Measurements from ENCODE around the gene PCK1.

The PCK1 gene

DNA sequence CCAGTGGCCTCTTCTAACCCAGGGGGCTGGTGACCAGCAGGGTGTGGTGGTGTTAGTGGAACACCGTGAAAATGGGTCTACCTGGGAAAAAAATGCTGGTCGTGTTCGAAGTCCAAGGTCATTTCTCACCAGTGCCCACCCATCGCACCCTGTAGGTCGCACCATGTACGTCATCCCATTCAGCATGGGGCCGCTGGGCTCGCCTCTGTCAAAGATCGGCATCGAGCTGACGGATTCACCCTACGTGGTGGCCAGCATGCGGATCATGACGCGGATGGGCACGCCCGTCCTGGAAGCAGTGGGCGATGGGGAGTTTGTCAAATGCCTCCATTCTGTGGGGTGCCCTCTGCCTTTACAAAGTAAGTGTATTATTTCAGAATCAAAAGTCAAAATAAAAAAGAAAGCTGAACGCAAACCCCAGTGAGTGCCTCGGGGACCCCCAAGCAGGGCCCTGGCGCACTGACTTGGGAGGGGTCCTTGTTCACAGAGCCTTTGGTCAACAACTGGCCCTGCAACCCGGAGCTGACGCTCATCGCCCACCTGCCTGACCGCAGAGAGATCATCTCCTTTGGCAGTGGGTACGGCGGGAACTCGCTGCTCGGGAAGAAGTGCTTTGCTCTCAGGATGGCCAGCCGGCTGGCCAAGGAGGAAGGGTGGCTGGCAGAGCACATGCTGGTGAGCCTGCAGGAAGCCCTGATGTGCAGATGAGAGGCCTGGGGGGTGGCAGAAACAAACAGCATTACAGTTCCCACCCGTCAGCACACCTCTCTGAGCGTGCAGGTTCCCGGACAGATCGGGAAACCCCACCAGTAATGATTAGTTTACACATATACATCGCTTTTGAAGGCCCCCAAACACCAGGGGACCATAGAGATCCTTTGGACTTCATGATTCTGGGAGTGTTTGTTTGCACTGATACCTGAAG, 1.9 kb downstream of the PCK1 start:
- Histone ChIP-seq H3K36me3 (ENCODE audit: control insufficient read depth, insufficient read depth, low read length) (no peaks in the 10 kb centered on the region), H3K27ac (ENCODE audit: low read depth, low read length, severe bottlenecking) (no peak overlapping the region), H3K4me3 (ENCODE audit: extremely low read depth, insufficient read depth, low read length, poor library complexity, severe bottlenecking) (no peak overlapping the region), H3K9me3 (ENCODE audit: control insufficient read depth, low read length) (no peaks in the 10 kb centered on the region), H3K4me1 (ENCODE audit: control insufficient read depth, insufficient read depth, low read length, poor library complexity, severe bottlenecking) (no peaks in the 10 kb centered on the region)
- WGBS, 2 experiments (ENCODE audit: insufficient coverage in 2 of 2), result 95 to 98% methylated on average over 21 to 29 of the region's 35 CpGs

DNA sequence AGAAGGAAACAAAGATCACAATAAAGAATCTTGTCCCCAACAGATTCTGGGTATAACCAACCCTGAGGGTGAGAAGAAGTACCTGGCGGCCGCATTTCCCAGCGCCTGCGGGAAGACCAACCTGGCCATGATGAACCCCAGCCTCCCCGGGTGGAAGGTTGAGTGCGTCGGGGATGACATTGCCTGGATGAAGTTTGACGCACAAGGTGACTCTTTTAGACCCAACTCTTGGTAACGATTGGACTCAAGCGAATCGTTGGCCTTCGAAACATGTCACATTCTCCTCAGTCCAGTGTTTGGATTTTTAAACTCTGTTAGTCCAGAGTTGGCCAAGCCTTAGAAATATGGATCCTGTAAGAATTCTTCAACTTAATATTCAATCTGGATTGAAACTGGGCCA, 2.6 kb downstream of the PCK1 start:
- no peak overlapping the region for H3K4me3 ChIP-seq (ENCODE audit: extremely low read depth, insufficient read depth, low read length, poor library complexity, severe bottlenecking)
- H3K27ac ChIP-seq (ENCODE audit: low read depth, low read length, severe bottlenecking), result no peak overlapping the region
- no peaks in the 10 kb centered on the region for H3K4me1 ChIP-seq (ENCODE audit: control insufficient read depth, insufficient read depth, low read length, poor library complexity, severe bottlenecking)
- no peaks in the 10 kb centered on the region for H3K36me3 ChIP-seq (ENCODE audit: control insufficient read depth, insufficient read depth, low read length)
- 95 to 97% methylated on average over 12 of the region's 12 CpGs for WGBS, 2 experiments (ENCODE audit: insufficient coverage in 2 of 2)
- no peaks in the 10 kb centered on the region for H3K9me3 ChIP-seq (ENCODE audit: control insufficient read depth, low read length)

DNA sequence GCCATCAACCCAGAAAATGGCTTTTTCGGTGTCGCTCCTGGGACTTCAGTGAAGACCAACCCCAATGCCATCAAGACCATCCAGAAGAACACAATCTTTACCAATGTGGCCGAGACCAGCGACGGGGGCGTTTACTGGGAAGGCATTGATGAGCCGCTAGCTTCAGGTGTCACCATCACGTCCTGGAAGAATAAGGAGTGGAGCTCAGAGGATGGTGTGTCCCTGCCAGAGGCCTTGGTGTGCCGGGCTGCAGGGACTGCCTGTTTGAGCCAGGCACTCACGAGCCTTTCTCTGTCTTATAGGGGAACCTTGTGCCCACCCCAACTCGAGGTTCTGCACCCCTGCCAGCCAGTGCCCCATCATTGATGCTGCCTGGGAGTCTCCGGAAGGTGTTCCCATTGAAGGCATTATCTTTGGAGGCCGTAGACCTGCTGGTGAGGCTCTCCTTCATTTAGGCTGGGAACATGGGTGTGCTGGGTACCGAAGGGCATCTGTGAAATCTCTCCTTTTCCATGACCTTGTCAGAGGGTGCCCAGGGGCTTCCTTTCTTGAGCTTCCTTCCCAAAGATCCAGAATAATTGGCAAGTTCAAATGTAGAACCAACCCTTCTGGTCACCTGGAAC, 3.4 kb downstream of the PCK1 start:
- no peaks in the 10 kb centered on the region for H3K9me3 ChIP-seq (ENCODE audit: control insufficient read depth, low read length)
- no peaks in the 10 kb centered on the region for H3K4me1 ChIP-seq (ENCODE audit: control insufficient read depth, insufficient read depth, low read length, poor library complexity, severe bottlenecking)
- no peaks in the 10 kb centered on the region for H3K36me3 ChIP-seq (ENCODE audit: control insufficient read depth, insufficient read depth, low read length)
- 83 to 90% methylated on average over 6 to 14 of the region's 14 CpGs for WGBS, 2 experiments (ENCODE audit: insufficient coverage in 2 of 2)
- H3K4me3 ChIP-seq (ENCODE audit: extremely low read depth, insufficient read depth, low read length, poor library complexity, severe bottlenecking), result no peak overlapping the region
- H3K27ac ChIP-seq (ENCODE audit: low read depth, low read length, severe bottlenecking), result no peak overlapping the region

DNA sequence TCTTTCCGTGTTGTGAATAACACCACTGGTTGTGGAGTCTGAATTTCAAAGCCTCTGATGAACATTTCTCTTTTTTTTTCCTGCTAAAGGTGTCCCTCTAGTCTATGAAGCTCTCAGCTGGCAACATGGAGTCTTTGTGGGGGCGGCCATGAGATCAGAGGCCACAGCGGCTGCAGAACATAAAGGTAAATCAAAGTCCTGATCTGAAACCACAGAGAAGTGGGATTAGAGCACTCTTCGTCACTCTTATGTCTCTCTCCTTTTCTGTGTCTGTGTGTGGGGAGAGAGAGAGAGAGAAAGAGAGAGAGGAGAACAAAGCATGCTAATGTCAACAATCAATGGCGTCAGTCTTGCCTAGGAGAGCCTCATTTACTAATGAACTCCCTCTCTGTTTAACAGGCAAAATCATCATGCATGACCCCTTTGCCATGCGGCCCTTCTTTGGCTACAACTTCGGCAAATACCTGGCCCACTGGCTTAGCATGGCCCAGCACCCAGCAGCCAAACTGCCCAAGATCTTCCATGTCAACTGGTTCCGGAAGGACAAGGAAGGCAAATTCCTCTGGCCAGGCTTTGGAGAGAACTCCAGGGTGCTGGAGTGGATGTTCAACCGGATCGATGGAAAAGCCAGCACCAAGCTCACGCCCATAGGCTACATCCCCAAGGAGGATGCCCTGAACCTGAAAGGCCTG, 4.2 kb downstream of the PCK1 start:
- Histone ChIP-seq H3K27ac (ENCODE audit: low read depth, low read length, severe bottlenecking) (no peak overlapping the region), H3K4me3 (ENCODE audit: extremely low read depth, insufficient read depth, low read length, poor library complexity, severe bottlenecking) (no peak overlapping the region), H3K36me3 (ENCODE audit: control insufficient read depth, insufficient read depth, low read length) (no peaks in the 10 kb centered on the region), H3K4me1 (ENCODE audit: control insufficient read depth, insufficient read depth, low read length, poor library complexity, severe bottlenecking) (no peaks in the 10 kb centered on the region), H3K9me3 (ENCODE audit: control insufficient read depth, low read length) (no peaks in the 10 kb centered on the region)
- WGBS, 2 experiments (ENCODE audit: insufficient coverage in 2 of 2), result 91 to 95% methylated on average over 9 of the region's 11 CpGs

DNA sequence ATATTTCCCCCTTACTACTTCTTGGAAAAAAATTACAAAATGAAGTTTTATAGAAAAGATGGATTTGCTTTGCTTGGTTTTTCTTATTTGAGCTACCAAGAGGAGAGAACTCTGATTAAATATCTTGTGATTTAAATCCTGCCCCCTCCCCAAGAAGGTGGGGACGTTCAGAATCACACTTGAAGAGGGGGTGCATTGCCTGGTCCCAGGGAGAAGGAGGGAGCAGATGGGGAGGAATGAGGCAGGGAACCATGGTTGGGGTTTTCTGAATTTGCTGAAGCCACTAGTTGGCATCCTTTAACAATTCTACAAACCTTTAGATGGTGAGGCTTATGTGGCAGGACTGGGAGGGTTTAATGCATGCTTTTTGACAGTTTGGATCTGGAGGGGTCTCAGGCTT, 5.5 kb downstream of the PCK1 start:
- no peaks in the 10 kb centered on the region for H3K36me3 ChIP-seq (ENCODE audit: control insufficient read depth, insufficient read depth, low read length)
- no peak overlapping the region for H3K27ac ChIP-seq (ENCODE audit: low read depth, low read length, severe bottlenecking)
- no peaks in the 10 kb centered on the region for H3K9me3 ChIP-seq (ENCODE audit: control insufficient read depth, low read length)
- H3K4me1 ChIP-seq (ENCODE audit: control insufficient read depth, insufficient read depth, low read length, poor library complexity, severe bottlenecking), result no peaks in the 10 kb centered on the region
- no CpG with 5 or more reads among the region's 1 CpG for WGBS, 2 experiments (ENCODE audit: insufficient coverage in 2 of 2)
- no peak overlapping the region for H3K4me3 ChIP-seq (ENCODE audit: extremely low read depth, insufficient read depth, low read length, poor library complexity, severe bottlenecking)

DNA sequence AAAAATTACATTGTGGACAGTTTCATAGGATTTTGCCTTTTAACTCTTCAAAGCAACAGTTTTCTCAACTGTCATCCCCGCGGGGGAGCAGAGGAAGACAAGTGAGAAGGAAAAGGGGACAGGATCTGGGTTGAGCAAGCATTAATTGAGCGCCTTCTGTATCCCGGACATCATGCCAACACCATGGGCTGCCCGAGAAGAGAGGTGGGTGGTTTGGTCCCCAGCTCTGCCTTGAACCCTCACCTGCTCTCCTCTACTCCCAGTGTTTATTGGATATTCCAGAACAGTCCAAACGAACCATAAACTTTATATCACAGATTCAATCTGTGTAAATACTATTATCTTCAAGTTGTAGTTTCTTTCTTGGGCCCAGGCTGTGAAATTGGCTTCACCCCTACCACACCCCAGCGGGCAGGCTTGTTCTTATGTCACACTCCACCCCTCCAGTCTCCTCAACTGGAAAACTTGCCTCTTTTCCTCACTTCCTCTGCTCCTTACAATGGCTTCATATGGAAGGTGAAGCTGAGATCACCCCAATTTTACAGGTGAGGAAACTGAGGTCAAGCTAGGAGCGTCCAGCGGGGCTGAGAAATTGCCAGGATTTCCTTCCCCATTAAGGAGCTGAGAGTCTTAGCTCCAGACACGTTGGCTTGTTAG, 6.0 kb downstream of the PCK1 start:
- Histone ChIP-seq H3K27ac (ENCODE audit: low read depth, low read length, severe bottlenecking) (no peak overlapping the region), H3K9me3 (ENCODE audit: control insufficient read depth, low read length) (no peaks in the 10 kb centered on the region), H3K4me1 (ENCODE audit: control insufficient read depth, insufficient read depth, low read length, poor library complexity, severe bottlenecking) (no peaks in the 10 kb centered on the region), H3K4me3 (ENCODE audit: extremely low read depth, insufficient read depth, low read length, poor library complexity, severe bottlenecking) (no peak overlapping the region), H3K36me3 (ENCODE audit: control insufficient read depth, insufficient read depth, low read length) (no peaks in the 10 kb centered on the region)
- WGBS, 2 experiments (ENCODE audit: insufficient coverage in 2 of 2), result 89 to 100% methylated on average over 3 to 6 of the region's 10 CpGs

DNA sequence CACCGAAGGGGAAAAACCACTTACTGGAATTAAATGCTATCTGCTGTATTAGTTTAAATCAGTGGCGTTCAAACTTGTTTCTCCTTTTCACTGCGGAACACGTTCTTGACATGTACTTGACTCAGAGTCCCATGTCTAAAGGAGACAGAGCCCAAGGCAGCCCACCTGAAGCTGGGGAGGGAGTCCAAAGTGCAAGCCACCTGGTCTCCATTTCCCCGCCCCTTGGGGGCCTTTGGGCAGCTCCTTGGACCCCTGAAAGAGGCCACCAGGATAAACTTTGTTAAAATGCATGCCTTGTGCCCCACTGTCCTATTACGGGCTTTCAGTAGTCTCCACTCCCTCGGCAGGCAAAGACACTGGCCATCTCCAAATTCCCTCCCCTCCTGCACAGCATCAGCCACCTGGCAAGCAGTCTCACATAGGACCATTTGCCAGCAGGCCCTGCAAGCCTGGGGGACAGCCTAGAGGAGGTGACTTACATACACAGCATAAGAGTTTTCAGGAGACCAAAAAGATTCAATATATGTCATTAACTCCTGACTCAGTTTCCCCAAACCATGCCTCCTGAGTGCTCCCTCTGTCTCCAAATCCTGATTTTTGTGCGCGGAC, 6.7 kb downstream of the PCK1 start:
- Histone ChIP-seq H3K27ac (ENCODE audit: low read depth, low read length, severe bottlenecking) (no peak overlapping the region), H3K9me3 (ENCODE audit: control insufficient read depth, low read length) (no peaks in the 10 kb centered on the region), H3K4me3 (ENCODE audit: extremely low read depth, insufficient read depth, low read length, poor library complexity, severe bottlenecking) (no peak overlapping the region), H3K4me1 (ENCODE audit: control insufficient read depth, insufficient read depth, low read length, poor library complexity, severe bottlenecking) (no peaks in the 10 kb centered on the region), H3K36me3 (ENCODE audit: control insufficient read depth, insufficient read depth, low read length) (no peaks in the 10 kb centered on the region)
- 89 to 91% methylated on average over 7 to 8 of the region's 9 CpGs for WGBS, 2 experiments (ENCODE audit: insufficient coverage in 2 of 2)

DNA sequence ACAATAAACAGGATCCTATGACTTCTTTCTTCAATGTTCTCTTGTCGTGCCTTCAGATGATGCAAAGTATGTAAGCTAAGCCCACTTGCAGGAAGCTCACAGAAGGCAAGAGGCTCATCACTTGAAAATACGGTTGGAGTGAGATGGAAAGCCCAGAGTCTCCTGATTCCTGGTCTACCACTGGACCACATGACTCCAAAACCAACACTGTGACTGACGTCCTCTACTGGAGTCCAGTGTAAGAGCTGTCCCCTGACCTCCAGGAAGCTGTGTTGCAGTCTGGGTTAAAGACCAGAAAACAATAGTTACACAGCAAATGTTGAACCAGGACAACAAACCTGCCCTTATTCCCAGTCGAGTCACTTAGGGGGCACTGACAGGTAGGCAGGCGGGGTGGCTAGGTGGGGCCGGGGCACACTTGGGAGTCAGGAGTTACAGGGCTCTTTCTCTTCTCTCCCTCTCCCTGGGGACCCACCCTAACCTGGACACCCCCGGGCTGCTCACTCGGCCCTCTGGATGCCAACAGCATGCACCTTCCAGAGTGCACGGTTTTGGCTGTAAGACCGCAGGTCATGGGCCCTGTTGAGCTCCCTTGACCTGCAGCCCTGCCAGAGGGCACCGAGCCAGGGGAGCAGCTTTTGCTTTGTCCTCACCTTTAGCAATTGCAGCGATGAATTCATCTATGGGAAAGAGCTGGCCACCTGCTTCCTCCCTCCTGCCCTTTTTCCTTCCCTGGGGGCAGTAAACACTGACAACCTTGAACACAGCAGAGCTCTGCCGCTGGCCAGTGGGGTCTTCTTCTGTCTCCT, 7.4 kb downstream of the PCK1 start:
- H3K36me3 ChIP-seq (ENCODE audit: control insufficient read depth, insufficient read depth, low read length), result no peaks in the 10 kb centered on the region
- H3K4me1 ChIP-seq (ENCODE audit: control insufficient read depth, insufficient read depth, low read length, poor library complexity, severe bottlenecking), result no peaks in the 10 kb centered on the region
- H3K27ac ChIP-seq (ENCODE audit: low read depth, low read length, severe bottlenecking), result no peak overlapping the region
- 85 to 88% methylated on average over 12 to 13 of the region's 13 CpGs for WGBS, 2 experiments (ENCODE audit: insufficient coverage in 2 of 2)
- H3K9me3 ChIP-seq (ENCODE audit: control insufficient read depth, low read length), result no peaks in the 10 kb centered on the region
- H3K4me3 ChIP-seq (ENCODE audit: extremely low read depth, insufficient read depth, low read length, poor library complexity, severe bottlenecking), result no peak overlapping the region

DNA sequence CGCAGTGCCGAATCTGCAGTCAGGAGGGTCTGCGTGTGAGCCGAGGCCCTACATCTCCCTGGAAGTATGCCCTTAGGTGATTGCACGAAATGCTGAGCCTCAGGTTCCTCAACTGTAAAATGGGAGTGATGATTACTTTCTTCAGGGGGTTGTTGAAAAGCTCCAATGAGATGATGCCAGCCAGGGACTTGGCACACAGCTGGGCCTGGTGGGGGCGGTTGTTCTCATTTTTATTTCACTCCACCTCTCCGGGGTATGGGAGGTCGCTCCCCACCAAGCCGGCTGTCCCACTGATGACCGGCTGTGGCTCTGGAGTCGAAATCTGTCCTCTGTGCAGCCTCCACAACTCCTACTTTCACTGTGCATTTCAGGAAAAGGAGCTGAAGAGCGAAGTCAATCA, 8.1 kb downstream of the PCK1 start:
- Histone ChIP-seq H3K4me1 (ENCODE audit: control insufficient read depth, insufficient read depth, low read length, poor library complexity, severe bottlenecking) (no peaks in the 10 kb centered on the region), H3K4me3 (ENCODE audit: extremely low read depth, insufficient read depth, low read length, poor library complexity, severe bottlenecking) (no peak overlapping the region), H3K27ac (ENCODE audit: low read depth, low read length, severe bottlenecking) (no peak overlapping the region), H3K36me3 (ENCODE audit: control insufficient read depth, insufficient read depth, low read length) (no peaks in the 10 kb centered on the region), H3K9me3 (ENCODE audit: control insufficient read depth, low read length) (no peaks in the 10 kb centered on the region)
- 89 to 92% methylated on average over 11 to 12 of the region's 12 CpGs for WGBS, 2 experiments (ENCODE audit: insufficient coverage in 2 of 2)

Measured in mesodermal cell (in vitro differentiated cells).